Activated effector memory CD4-positive, alpha-beta T cell treated with Interleukin-2 at 50 U/mL for 16 hours (primary cell): Measurements from ENCODE around the gene ZBTB7B.

ENCODE experiments used
- DNase-seq: peaks from one replicate; pipeline ENCODE4 v3.0.0-alpha.2; 2020

The ZBTB7B gene

GRCh38 chr1:155018617-155019348 is 16.2 kb downstream of the ZBTB7B start:
- DNase-seq: no peak

DNA sequence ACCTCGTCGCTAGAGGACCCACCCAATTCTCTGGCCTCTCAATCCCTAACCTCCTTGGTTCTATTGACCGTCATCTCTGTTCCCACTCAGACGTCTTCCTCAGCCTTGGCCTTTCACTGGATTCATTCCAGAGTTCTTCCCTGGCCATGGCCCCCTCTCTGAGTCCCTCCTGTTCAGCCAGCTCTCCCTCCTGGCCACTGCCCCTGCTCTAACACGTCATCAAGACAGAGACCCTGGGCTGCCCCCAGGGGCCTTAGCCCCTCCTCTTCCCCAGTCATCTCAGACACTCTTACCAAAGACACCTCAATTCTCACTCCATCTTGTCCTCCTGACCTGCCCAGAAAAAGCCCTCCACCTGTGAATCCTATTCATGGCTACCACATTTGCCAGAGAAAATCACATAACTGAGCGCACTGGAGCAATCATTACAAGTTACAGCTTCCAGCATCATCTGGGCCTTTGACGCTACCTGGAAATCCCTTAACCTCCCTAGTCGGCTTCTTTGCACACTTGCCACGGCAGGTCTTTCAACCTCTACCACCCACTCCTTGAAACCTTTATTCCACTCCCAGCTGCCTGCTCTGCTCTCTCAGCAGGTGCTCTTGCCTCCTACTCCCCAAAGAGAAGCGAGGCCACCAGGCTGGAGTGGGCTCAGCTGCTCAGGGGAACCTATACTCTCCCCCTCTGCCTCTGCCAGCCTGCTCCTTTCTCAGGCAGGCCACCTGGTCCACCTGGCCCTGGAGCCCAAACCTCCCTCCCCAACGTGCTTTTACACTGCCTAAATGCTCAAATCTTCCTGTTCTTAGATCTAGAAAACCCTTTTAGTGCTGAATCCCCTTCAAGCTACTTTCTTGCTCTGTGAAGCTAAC is 17.0 kb downstream of the ZBTB7B start:
- DNase-seq: no peak

DNA sequence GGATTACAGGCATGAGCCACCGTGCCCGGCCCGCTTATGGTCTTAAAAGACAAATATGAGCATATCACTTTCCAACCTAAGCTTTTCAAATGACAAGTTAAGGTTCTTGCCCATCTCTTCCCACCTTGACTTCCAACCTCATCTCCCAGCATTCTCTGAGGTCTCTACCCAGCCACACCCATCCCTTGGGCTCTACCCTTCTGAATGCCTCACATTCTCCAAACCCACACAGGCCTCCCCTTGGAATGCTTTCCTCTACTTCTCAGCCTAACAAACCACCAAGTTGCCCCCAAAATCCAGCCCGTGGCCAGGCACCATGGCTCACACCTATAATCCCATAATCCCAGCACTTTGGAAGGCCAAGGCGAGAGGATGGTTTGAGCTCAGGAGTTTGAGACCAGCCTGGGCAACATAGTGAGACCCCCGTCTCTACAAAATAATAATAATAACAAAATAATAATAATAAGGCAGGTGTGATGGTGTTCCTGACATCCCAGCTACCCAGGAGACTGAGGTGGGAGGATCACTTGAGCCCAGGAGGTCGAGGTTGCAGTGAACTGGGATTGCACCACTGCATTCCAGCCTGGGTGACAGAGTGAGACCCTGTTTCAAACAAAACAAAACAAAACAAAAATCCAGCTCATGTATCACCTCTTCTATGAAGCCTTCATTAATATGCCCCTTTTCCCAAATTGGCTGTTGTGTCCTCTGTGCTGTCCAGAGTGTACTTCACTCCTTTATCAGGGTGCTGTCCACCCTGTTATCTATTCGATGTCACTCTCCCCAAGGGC is 19.7 kb downstream of the ZBTB7B start:
- DNase-seq: no peak

- DNase-seq: no peak
These were observed 20.3 kb downstream of the ZBTB7B start for GRCh38 chr1:155022927-155023236.

GRCh38 chr1:155023627-155024026 is 21.0 kb downstream of the ZBTB7B start:
- DNase-seq: no peak

DNA sequence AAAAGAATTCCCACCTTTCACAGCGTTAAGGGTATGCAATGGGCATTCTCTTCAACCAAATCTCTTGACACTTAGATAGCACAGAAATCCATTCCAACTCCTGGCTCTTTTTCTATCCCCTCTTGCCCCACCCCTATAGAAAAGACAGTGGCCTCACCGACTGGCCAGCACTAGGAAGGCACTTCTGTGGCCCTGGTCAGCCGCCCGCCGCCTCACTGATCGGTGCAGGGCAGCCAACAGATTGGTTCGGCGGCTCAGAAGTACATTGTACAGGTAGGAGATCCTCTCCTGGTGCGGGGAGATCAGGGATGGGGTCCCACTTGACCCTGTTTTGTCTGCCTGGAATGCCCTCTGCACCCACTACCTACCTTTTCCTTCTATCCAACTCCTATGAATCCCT is 21.7 kb downstream of the ZBTB7B start:
- DNase-seq: no peak

- no peak for DNase-seq
These were observed 23.6 kb downstream of the ZBTB7B start for GRCh38 chr1:155026154-155026553.

- no peak for DNase-seq
These were observed 24.0 kb downstream of the ZBTB7B start for GRCh38 chr1:155026588-155026987.

GRCh38 chr1:155029513-155030242 is 27.1 kb downstream of the ZBTB7B start:
- DNase-seq: no peak

- no peak for DNase-seq
These were observed 27.7 kb downstream of the ZBTB7B start for GRCh38 chr1:155030243-155030795.

GRCh38 chr1:155030899-155031298 is 28.3 kb downstream of the ZBTB7B start:
- no peak for DNase-seq

GRCh38 chr1:155032886-155033285 is 30.3 kb downstream of the ZBTB7B start:
- DNase-seq: no peak

DNA sequence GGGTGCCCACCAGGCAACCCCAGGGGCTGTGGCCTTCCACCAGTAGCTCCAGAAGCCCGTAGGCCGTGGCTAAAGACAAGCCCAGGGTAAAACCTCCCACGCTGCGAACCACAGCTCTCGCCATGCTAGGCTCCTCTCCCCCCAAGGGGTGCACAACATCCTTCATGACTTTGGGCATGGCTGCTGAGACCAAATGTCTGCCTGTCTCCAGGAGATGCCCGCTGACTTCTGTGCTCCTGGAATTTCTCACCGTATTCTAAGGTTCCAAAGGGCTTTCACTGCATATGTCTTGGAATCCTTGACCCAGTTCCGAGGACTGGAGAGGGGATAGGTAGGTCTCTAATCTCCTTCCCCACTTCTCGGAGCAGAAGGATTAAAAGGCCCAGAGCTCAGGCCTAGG is 30.9 kb downstream of the ZBTB7B start, which contains the start of the genes DCST1 and DCST2:
TSS of gene DCST1 (plus strand) at position 301 of the 400 bp plus-strand sequence. CDS start 213 bp downstream, outside the sequence.
TSS of gene DCST2 (minus strand) at position 258 of the 400 bp plus-strand sequence. CDS start at position 178, 80 bp downstream.
- no peak for DNase-seq

GRCh38 chr1:155034318-155035208 is 32.0 kb downstream of the ZBTB7B start:
- DNase-seq: no peak

DNA sequence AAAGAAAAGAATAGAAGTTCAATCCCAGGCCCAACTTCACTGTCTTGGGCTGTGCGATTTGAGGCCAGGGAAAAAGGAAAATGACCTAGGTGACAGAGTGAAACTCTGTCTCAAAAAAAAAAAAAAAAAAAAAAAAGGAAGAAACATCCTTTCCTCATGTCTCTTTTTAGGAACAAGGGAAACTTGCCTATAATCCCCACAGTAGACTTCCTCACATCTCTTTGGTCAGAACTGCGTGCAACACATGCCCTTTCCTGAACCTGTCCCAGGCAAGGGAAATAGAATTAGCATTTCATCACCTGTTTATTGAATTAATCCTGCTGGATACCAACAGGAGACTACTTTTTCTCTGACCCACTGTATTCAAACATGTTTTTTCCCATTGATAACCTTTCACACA is 33.3 kb downstream of the ZBTB7B start:
- no peak for DNase-seq

GRCh38 chr1:155037043-155037442 is 34.4 kb downstream of the ZBTB7B start:
- DNase-seq: no peak

DNA sequence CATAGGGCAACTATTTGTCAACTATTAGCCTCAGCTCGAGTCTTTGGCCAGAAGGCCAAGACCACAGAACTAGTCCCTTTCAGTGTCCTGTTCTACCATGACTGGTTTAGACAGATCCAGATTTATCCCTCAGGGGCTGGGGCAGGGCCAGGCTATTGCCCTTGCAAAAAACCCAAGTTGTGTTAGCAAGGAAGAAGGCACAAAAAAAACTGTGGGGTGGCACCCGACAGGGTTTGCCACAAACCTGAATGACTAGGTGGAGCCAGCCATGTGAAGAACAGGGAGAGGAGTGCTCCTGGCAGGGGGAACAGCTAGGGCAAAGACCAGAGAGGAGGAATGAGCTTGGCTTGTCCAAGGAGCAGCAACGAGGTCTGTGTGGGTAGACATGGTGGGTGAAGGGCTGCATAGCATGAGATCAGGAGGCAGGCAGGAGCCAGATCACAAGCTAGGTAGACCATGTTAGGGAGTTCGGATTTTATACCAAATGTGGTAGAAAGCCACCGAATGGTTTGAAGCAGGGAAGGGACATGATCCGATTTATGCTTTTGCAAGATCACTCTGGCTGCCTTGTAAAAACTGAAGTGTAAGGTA is 35.3 kb downstream of the ZBTB7B start:
- DNase-seq: no peak

GRCh38 chr1:155038602-155039307 is 36.2 kb downstream of the ZBTB7B start:
- DNase-seq: no peak

GRCh38 chr1:155039308-155039669 is 36.7 kb downstream of the ZBTB7B start:
- no peak for DNase-seq
